Gastroesophageal sphincter (tissue), 3 donors: ENCODE data around the gene RTL9.

ENCODE experiments used
- CTCF ChIP-seq, 4 experiments: fragments of 200-600 bp in 2 of 4; fragments of 450-650 bp in 2 of 4; sonication (generic) in 1 of 4; IDR thresholded peaks; one replicate each; pipeline ENCODE4 v1.5.1; 2017 to 2019; ENCODE audit warnings: antibody characterized with exemption in 4 of 4, mild to moderate bottlenecking in 2 of 4, moderate library complexity in 2 of 4
- POLR2A ChIP-seq, 2 donors: fragments of 450-650 bp; IDR thresholded peaks; one replicate each; pipeline ENCODE4 v1.6.1; 2017; ENCODE audit warnings: antibody characterized with exemption in 2 of 2, mild to moderate bottlenecking in 2 of 2, moderate library complexity in 1 of 2

- no peak for TF ChIP-seq POLR2A (IDR thresholded peaks at IDR 0.05)
- TF ChIP-seq CTCF (IDR thresholded peaks at IDR 0.05): no peak
These were observed 48.2 kb downstream of the RTL9 start for GRCh38 chrX:110406822-110407221.
